ENCODE data around the gene SPATA19.

- TF ChIP-seq EP300 (IDR thresholded peaks at IDR 0.05; ENCODE audit: borderline replicate concordance) (no peak), FOXM1 (IDR thresholded peaks at IDR 0.05; ENCODE audit: borderline replicate concordance, low read depth) (no peak)
These were observed 2.6 kb downstream of the SPATA19 start for GRCh38 chr11:133842730-133843129.
